PC-9 (cell line): ENCODE data around the gene PDGFD. TPM values are rescaled to one million over a fixed set of nuclear protein-coding genes. Genes with fewer than 3 reads are reported as not detected.

Source experiments
- BruUV-seq: library from RNA; stranded (reverse); fragments of 400-500 nt; replicated peaks from 2 replicates; lab custom pipeline; 2021; lab: Mats Ljungman, UMichigan
- CTCF ChIA-PET: fragments of 300-600 bp; sonication (Branson Sonifier 250); formaldehyde crosslinking; loops from one replicate; lab custom pipeline; 2022; ENCODE audit warnings: antibody characterized with exemption; lab: Charles Lee
- POLR2A ChIA-PET: fragments of 300-600 bp; sonication (Branson Sonifier 250); formaldehyde crosslinking; loops from one replicate; lab custom pipeline; 2022; ENCODE audit warnings: antibody characterized with exemption; ENCODE audit not compliant: unreplicated experiment; lab: Charles Lee
- DNase-seq, 2 experiments: peaks; one replicate each; pipeline versions ENCODE4 v3.0.0 to v3.0.0-alpha.2; 2015 to 2022; ENCODE audit warnings: mixed read lengths in 1 of 2
- H2AFZ ChIP-seq: fragments of 200-600 bp; sonication (generic); 2 replicates; pipeline ENCODE4 v1.8.1; 2017; ENCODE audit warnings: antibody characterized with exemption
- H3F3A ChIP-seq: fragments of 200-600 bp; sonication (generic); 2 replicates; pipeline ENCODE4 v1.8.1; 2017; ENCODE audit warnings: antibody characterized with exemption, mild to moderate bottlenecking, low read depth; ENCODE audit not compliant: insufficient read depth
- H3K27ac ChIP-seq: fragments of 200-600 bp; sonication (generic); 2 replicates; pipeline ENCODE4 v1.6.1; 2016; ENCODE audit warnings: mixed run types
- H3K27me3 ChIP-seq: fragments of 200-600 bp; sonication (generic); 2 replicates; pipeline ENCODE4 v1.6.1; 2016; ENCODE audit warnings: low read depth, mixed run types; ENCODE audit not compliant: insufficient read depth
- H3K36me3 ChIP-seq: fragments of 200-600 bp; sonication (generic); 2 replicates; pipeline ENCODE4 v1.6.1; 2016; ENCODE audit warnings: low read depth, mixed run types
- H3K4me1 ChIP-seq: fragments of 200-600 bp; sonication (generic); replicated peaks from 2 replicates; pipeline ENCODE4 v1.6.1; 2016; ENCODE audit warnings: mixed run types; ENCODE audit not compliant: insufficient read depth
- H3K4me2 ChIP-seq: fragments of 200-600 bp; sonication (generic); 2 replicates; pipeline ENCODE4 v1.6.1; 2017; ENCODE audit warnings: mixed run types
- H3K4me3 ChIP-seq: fragments of 200-600 bp; sonication (generic); 2 replicates; pipeline ENCODE4 v1.6.1; 2016; ENCODE audit warnings: mixed run types
- H3K79me2 ChIP-seq: fragments of 200-600 bp; sonication (generic); 2 replicates; pipeline ENCODE4 v1.6.1; 2017; ENCODE audit warnings: low read depth, mixed run types
- H3K9me2 ChIP-seq: fragments of 200-600 bp; sonication (generic); 2 replicates; pipeline ENCODE4 v1.8.1; 2017; ENCODE audit warnings: mild to moderate bottlenecking; ENCODE audit not compliant: insufficient read depth
- H3K9me3 ChIP-seq: fragments of 200-600 bp; sonication (generic); 2 replicates; pipeline ENCODE4 v1.8.1; 2016; ENCODE audit warnings: low read depth; ENCODE audit not compliant: insufficient read depth
- H4K20me1 ChIP-seq: fragments of 200-600 bp; sonication (generic); 2 replicates; pipeline ENCODE4 v1.8.1; 2017; ENCODE audit not compliant: insufficient read depth
- CTCF ChIP-seq: fragments of 200-600 bp; sonication (generic); conservative IDR thresholded peaks from 2 replicates; pipeline ENCODE4 v1.6.1; 2017; ENCODE audit warnings: mixed run types, antibody characterized with exemption, mild to moderate bottlenecking, moderate library complexity
- EZH2 ChIP-seq: fragments of 200-600 bp; sonication (generic); IDR thresholded peaks from 2 replicates; pipeline ENCODE4 v1.8.0; 2017; ENCODE audit warnings: antibody characterized with exemption, low read depth
- intact Hi-C: fragments of 100-400 bp; cut with micrococcal nuclease; formaldehyde crosslinking; loops from one replicate; pipeline ENCODE4 v1.10.0; 2022; ENCODE audit not compliant: unreplicated experiment
- total RNA-seq: library from RNA; stranded (reverse); gene quantifications from 2 replicates; pipeline ENCODE4 v1.2.3, GENCODE V29; 2021

The PDGFD gene
- total RNA-seq, 1 experiment from 2014 or later, result 6.1 TPM

DNA sequence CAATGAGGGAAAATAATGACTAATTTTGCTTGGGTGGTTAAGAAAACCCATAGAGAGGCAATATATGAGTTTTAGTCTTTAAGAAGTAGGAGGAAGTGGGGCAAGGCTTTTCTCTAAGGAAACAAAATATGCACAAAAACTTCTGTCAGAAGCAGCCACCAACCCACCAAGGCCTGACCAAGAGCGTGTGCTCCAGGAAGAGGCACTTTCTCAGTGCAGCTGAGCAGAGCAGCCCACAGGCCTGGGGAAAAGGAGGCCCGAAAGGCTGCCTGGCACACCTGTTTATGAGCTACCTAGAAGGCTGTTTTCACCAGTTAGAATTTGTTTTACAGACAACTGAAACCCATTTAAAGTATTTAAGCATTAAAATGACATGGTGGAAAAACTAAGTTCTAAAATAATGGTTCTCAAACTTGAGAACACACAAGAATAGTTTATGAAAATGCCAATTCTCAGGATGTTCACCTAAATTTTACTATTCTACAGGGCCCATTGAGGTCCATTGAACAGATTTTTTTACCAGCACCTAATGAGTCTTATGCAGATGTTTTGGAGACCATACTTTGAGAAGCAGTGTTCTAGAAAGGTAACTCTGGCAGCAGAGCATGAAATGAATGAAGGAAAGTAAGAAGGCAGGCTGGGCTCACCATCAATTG is 288.0 kb downstream of the PDGFD start:
- Histone ChIP-seq H3K4me2 (no peak overlapping the region), H3K27me3 (no peaks in the 10 kb centered on the region), H3K9me2 (no peaks in the 10 kb centered on the region), H4K20me1 (no peaks in the 10 kb centered on the region), H3K9me3 (0 out of 2 replicates have a peak, but pooled peaks cover 4% of the 10 kb centered on the region), H3K4me1 (no peaks in the 10 kb centered on the region), H3K27ac (no peak overlapping the region), H3F3A (no peaks in the 10 kb centered on the region; the same call in 1 of the 2 replicates), H2AFZ (no peak overlapping the region), H3K36me3 (no peaks in the 10 kb centered on the region), H3K4me3 (no peak overlapping the region), H3K79me2 (no peaks in the 10 kb centered on the region)
- CTCF ChIA-PET, result no interaction called here
- POLR2A ChIA-PET, result no interaction called here
- no peak for DNase-seq
- TF ChIP-seq EZH2 (no peak), CTCF (no peak)
- no TSS peak for BruUV-seq
- intact Hi-C loops, result no loop called here

DNA sequence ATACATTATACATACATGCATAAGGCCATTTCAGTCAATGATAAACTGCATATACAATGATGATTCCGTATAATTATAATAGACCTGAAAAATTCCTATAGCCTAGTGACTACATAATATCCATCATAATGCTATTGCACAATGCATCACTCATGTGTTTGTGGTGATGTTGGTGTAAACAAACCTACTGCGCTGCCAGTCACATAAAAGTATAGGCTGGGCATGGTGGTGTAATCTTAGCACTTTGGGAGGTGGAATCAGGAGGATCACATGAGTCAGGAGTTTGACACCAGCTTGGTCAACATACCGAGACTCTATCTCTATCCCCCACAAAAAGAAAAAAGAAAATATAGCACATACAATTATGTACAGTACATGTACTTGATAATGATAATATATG is 291.2 kb downstream of the PDGFD start:
- no peaks in the 10 kb centered on the region for H3K9me3 ChIP-seq
- H2AFZ ChIP-seq, result no peak overlapping the region
- no TSS peak for BruUV-seq
- H3K4me3 ChIP-seq, result no peak overlapping the region
- CTCF ChIA-PET, result no interaction called here
- no peaks in the 10 kb centered on the region for H3K9me2 ChIP-seq
- no peaks in the 10 kb centered on the region for H3K36me3 ChIP-seq
- no peak for TF ChIP-seq CTCF
- no peak for TF ChIP-seq EZH2
- DNase-seq, result peak in 1 of 2 experiments; percentile 45
- H4K20me1 ChIP-seq, result no peaks in the 10 kb centered on the region
- intact Hi-C loops, result no loop called here
- no peak overlapping the region for H3K4me2 ChIP-seq
- H3F3A ChIP-seq, result no peaks in the 10 kb centered on the region; the same call in 1 of the 2 replicates
- no peaks in the 10 kb centered on the region for H3K4me1 ChIP-seq
- H3K27me3 ChIP-seq, result no peaks in the 10 kb centered on the region
- no peak overlapping the region for H3K27ac ChIP-seq
- no peaks in the 10 kb centered on the region for H3K79me2 ChIP-seq
- POLR2A ChIA-PET, result no interaction called here

- no peaks in the 10 kb centered on the region for H3K36me3 ChIP-seq
- H3F3A ChIP-seq, result no peaks in the 10 kb centered on the region; the same call in 1 of the 2 replicates
- no peaks in the 10 kb centered on the region for H3K4me1 ChIP-seq
- no peak overlapping the region for H3K27ac ChIP-seq
- TF ChIP-seq EZH2 (no peak), CTCF (no peak)
- no peak overlapping the region for H2AFZ ChIP-seq
- no peaks in the 10 kb centered on the region for H3K9me2 ChIP-seq
- H3K4me3 ChIP-seq, result no peak overlapping the region
- intact Hi-C loops, result no loop called here
- no peaks in the 10 kb centered on the region for H4K20me1 ChIP-seq
- H3K4me2 ChIP-seq, result no peak overlapping the region
- no peaks in the 10 kb centered on the region for H3K9me3 ChIP-seq
- no TSS peak for BruUV-seq
- DNase-seq, result no peak
- H3K27me3 ChIP-seq, result no peaks in the 10 kb centered on the region
- ChIA-PET CTCF (no interaction called here), POLR2A (no interaction called here)
- no peaks in the 10 kb centered on the region for H3K79me2 ChIP-seq
Observed at GRCh38 chr11:103871923-103872551, 291.9 kb downstream of the PDGFD start.
